K562 (cell line): Measurements from ENCODE around the gene AP3M1. TPM values are rescaled to one million over a fixed set of nuclear protein-coding genes. Genes with fewer than 3 reads are reported as not detected.

Experiments
- ETV5 ChIP-seq: sonication (generic); formaldehyde crosslinking; IDR thresholded peaks from 2 replicates; pipeline ENCODE4 v1.4.0; 2020; ENCODE audit warnings: low read depth, mild to moderate bottlenecking, missing genetic modification reagents
- EZH2 ChIP-seq: IDR thresholded peaks from 2 replicates; pipeline ENCODE4 v1.6.1; 2012; ENCODE audit warnings: low read depth, mild to moderate bottlenecking, inconsistent platforms, low read length, borderline replicate concordance
- FOXM1 ChIP-seq, 2 experiments: fragments of 450-650 bp in 1 of 2; sonication (generic) in 1 of 2; formaldehyde crosslinking in 1 of 2; IDR thresholded peaks; 2 replicates each; pipeline versions ENCODE4 v1.6.1 to v1.9.0; 2017 to 2022; ENCODE audit warnings: low read depth in 2 of 2, mild to moderate bottlenecking in 2 of 2, missing genetic modification reagents in 1 of 2, moderate library complexity in 1 of 2
- FUS ChIP-seq: fragments of 200-400 bp; formaldehyde crosslinking; optimal IDR thresholded peaks from 2 replicates; pipeline ENCODE3; 2017; ENCODE audit warnings: low read depth, low read length
- GMEB1 ChIP-seq: fragments of 250-450 bp; sonication (Bioruptor Pico); IDR thresholded peaks from 2 replicates; pipeline ENCODE4 v1.4.0; 2020; ENCODE audit warnings: mild to moderate bottlenecking
- HDAC2 ChIP-seq: fragments of 450-650 bp; IDR thresholded peaks from 2 replicates; pipeline ENCODE4 v1.6.1; 2016; ENCODE audit warnings: mild to moderate bottlenecking
- HLTF ChIP-seq: fragments of 450-650 bp; IDR thresholded peaks from 2 replicates; pipeline ENCODE4 v1.6.1; 2016
- KDM5B ChIP-seq: fragments of 200-600 bp; sonication (generic); IDR thresholded peaks from 2 replicates; pipeline ENCODE4 v1.6.1; 2012; ENCODE audit warnings: low read depth, mild to moderate bottlenecking, moderate library complexity, low read length, control low read depth, inconsistent platforms; ENCODE audit not compliant: insufficient replicate concordance
- KLF13 ChIP-seq: fragments of 450-650 bp; IDR thresholded peaks from 2 replicates; pipeline ENCODE4 v1.6.1; 2016; ENCODE audit warnings: missing genetic modification characterization, low read depth, mild to moderate bottlenecking, missing compliant biosample characterization, moderate library complexity, borderline replicate concordance
- PCBP1 ChIP-seq: fragments of 200-400 bp; formaldehyde crosslinking; IDR thresholded peaks from 2 replicates; pipeline ENCODE4 v1.6.1; 2018; ENCODE audit warnings: mild to moderate bottlenecking, low read depth, low read length; ENCODE audit not compliant: poor library complexity, severe bottlenecking
- SRSF3 ChIP-seq: fragments of 200-400 bp; formaldehyde crosslinking; IDR thresholded peaks from 2 replicates; pipeline ENCODE4 v1.6.1; 2016; ENCODE audit warnings: mild to moderate bottlenecking, low read length, moderate library complexity; ENCODE audit not compliant: insufficient read depth
- TBP ChIP-seq: optimal IDR thresholded peaks from 2 replicates; pipeline ENCODE3; 2011; ENCODE audit warnings: low read depth, low read length, improper control_type of control experiment
- TCF7L2 ChIP-seq: fragments of 150-350 bp; IDR thresholded peaks from 2 replicates; pipeline ENCODE4 v1.6.1; 2016; ENCODE audit warnings: low read depth, mild to moderate bottlenecking, low read length, moderate library complexity
- TEAD2 ChIP-seq: fragments of 450-650 bp; IDR thresholded peaks from 2 replicates; pipeline ENCODE4 v1.6.1; 2016; ENCODE audit warnings: missing genetic modification characterization, control low read depth, missing compliant biosample characterization
- XRCC4 ChIP-seq: IDR thresholded peaks from one replicate; pipeline ENCODE4 v1.6.1; 2011; ENCODE audit not compliant: insufficient read depth, insufficient read length; ENCODE audit errors: extremely low read depth
- ZKSCAN1 ChIP-seq: fragments of 150-350 bp; IDR thresholded peaks from 2 replicates; pipeline ENCODE4 v1.6.1; 2016; ENCODE audit warnings: low read depth, low read length
- ZNF217 ChIP-seq: sonication (generic); formaldehyde crosslinking; IDR thresholded peaks from 2 replicates; pipeline ENCODE4 v1.8.0; 2022; ENCODE audit warnings: mild to moderate bottlenecking, missing genetic modification reagents
- ZNF253 ChIP-seq: fragments of 250-450 bp; sonication (Bioruptor Pico); conservative IDR thresholded peaks from 2 replicates; pipeline ENCODE4 v1.6.1; 2021; ENCODE audit warnings: mild to moderate bottlenecking
- polyA plus RNA-seq, 8 experiments: library from polyadenylated mRNA; depleted of rRNA in 4 of 8; stranded (reverse) in 5 of 8; unstranded in 3 of 8; fragments of >200 nt; fragmentation: Nextera tagmentation in 2 of 8; fragmentation: Illumina TruSeq in 1 of 8; extraction: Ambion mirVana in 2 of 8; extraction: Trizol in 1 of 8; gene quantifications; 2 replicates each; pipeline versions ENCODE4 v1.2.1 to v1.2.3, GENCODE V29; 2011 to 2014; ENCODE audit warnings: inconsistent platforms in 1 of 8, missing spikeins in 1 of 8
- total RNA-seq, 7 experiments: library from RNA; depleted of rRNA in 6 of 7; stranded (reverse); fragments of >200 nt in 6 of 7; fragmentation: Illumina TruSeq in 2 of 7; extraction: Trizol in 2 of 7; gene quantifications; 2 replicates each; pipeline versions ENCODE4 v1.2.1 to v1.2.3, GENCODE V29; 2011 to 2021; ENCODE audit warnings: low replicate concordance in 1 of 7
- TF ChIP-seq, protein P1 (sequence below): fragments of 450-650 bp; IDR thresholded peaks from 2 replicates; pipeline ENCODE4 v1.6.1; 2018; ENCODE audit not compliant: partially characterized antibody
- TF ChIP-seq, protein P2 (sequence below): fragments of 450-650 bp; IDR thresholded peaks from 2 replicates; pipeline ENCODE4 v1.7.0; 2016; ENCODE audit warnings: borderline replicate concordance

Gene AP3M1
- total and polyA plus RNA-seq, 9 of the 15 experiments (the other 6 are each of a cell fraction or from before 2014, with no cell fraction given) = 44.3 to 135 (median 67.6) TPM

- TF ChIP-seq, protein P1, sequence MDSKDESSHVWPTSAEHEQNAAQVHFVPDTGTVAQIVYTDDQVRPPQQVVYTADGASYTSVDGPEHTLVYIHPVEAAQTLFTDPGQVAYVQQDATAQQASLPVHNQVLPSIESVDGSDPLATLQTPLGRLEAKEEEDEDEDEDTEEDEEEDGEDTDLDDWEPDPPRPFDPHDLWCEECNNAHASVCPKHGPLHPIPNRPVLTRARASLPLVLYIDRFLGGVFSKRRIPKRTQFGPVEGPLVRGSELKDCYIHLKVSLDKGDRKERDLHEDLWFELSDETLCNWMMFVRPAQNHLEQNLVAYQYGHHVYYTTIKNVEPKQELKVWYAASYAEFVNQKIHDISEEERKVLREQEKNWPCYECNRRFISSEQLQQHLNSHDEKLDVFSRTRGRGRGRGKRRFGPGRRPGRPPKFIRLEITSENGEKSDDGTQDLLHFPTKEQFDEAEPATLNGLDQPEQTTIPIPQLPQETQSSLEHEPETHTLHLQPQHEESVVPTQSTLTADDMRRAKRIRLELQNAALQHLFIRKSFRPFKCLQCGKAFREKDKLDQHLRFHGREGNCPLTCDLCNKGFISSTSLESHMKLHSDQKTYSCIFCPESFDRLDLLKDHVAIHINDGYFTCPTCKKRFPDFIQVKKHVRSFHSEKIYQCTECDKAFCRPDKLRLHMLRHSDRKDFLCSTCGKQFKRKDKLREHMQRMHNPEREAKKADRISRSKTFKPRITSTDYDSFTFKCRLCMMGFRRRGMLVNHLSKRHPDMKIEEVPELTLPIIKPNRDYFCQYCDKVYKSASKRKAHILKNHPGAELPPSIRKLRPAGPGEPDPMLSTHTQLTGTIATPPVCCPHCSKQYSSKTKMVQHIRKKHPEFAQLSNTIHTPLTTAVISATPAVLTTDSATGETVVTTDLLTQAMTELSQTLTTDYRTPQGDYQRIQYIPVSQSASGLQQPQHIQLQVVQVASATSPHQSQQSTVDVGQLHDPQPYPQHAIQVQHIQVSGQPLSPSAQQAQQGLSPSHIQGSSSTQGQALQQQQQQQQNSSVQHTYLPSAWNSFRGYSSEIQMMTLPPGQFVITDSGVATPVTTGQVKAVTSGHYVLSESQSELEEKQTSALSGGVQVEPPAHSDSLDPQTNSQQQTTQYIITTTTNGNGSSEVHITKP = peak; percentile 75
- peak; percentile 95 for TF ChIP-seq HDAC2
- peak; percentile 35 for TF ChIP-seq PCBP1
- TF ChIP-seq, protein P2, sequence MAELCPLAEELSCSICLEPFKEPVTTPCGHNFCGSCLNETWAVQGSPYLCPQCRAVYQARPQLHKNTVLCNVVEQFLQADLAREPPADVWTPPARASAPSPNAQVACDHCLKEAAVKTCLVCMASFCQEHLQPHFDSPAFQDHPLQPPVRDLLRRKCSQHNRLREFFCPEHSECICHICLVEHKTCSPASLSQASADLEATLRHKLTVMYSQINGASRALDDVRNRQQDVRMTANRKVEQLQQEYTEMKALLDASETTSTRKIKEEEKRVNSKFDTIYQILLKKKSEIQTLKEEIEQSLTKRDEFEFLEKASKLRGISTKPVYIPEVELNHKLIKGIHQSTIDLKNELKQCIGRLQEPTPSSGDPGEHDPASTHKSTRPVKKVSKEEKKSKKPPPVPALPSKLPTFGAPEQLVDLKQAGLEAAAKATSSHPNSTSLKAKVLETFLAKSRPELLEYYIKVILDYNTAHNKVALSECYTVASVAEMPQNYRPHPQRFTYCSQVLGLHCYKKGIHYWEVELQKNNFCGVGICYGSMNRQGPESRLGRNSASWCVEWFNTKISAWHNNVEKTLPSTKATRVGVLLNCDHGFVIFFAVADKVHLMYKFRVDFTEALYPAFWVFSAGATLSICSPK = no peak
- peak; percentile 83; the same call in 1 of the 2 replicates for TF ChIP-seq HLTF
- TF ChIP-seq GMEB1 = 0 out of 2 replicates have a peak, but pooled peaks have one; percentile 4
- TF ChIP-seq ZNF217 (CRISPR knock-in tag) = no peak
- peak; percentile 48 for TF ChIP-seq FUS
- no peak for TF ChIP-seq SRSF3
- TF ChIP-seq XRCC4 = no peak
- no peak for TF ChIP-seq FOXM1 (IDR thresholded peaks at IDR 0.05; ENCODE audit: low read depth)
- TF ChIP-seq FOXM1 (CRISPR knock-in tag; IDR thresholded peaks at IDR 0.05; ENCODE audit: low read depth) = peak; percentile 85; the same call in 1 of the 2 replicates
- TF ChIP-seq TCF7L2 = no peak
- peak; percentile 79 for TF ChIP-seq KLF13 (tag)
- TF ChIP-seq ZKSCAN1 = 0 out of 2 replicates have a peak, but pooled peaks have one; percentile 38
- peak; percentile 71 for TF ChIP-seq ETV5 (CRISPR knock-in tag)
- peak; percentile 56 for TF ChIP-seq TBP
- TF ChIP-seq ZNF253 (CRISPR knock-in tag) = no peak
- no peak for TF ChIP-seq EZH2
- TF ChIP-seq KDM5B = peak; percentile 58
- no peak for TF ChIP-seq TEAD2 (tag)
Observed at GRCh38 chr10:74150990-74151878, 606 bp upstream of the AP3M1 start, which contains the start of gene ADK (continued).
